T47D (cell line): ENCODE data around the gene SELPLG.
"Not testable (repeated sequence)": the region's sequence is repeated elsewhere in the genome, so short reads cannot be mapped to it uniquely, and the experiment has no call there.

ENCODE experiments used
- DNase-seq, 2 experiments: peaks; one replicate each; pipeline versions ENCODE4 v3.0.0 to v3.0.0-alpha.2; 2011 to 2012; ENCODE audit warnings: low read depth in 1 of 2, low spot score in 1 of 2
- JUND ChIP-seq: IDR thresholded peaks from 2 replicates; pipeline ENCODE4 v1.6.1; 2012; ENCODE audit warnings: low read depth
- in situ Hi-C: cut with HindIII; loops from 2 replicates; pipeline ENCODE4 v1.10.0; 2016; ENCODE audit warnings: low sequenced_read_pairs, low pct_unique_long_range_greater_than_20kb

Gene SELPLG

GRCh38 chr12:108630481-108631207 is 3.0 kb downstream of the SELPLG start:
- DNase-seq: no peak
- in situ Hi-C loops: no loop called here

GRCh38 chr12:108629824-108630476 is 3.7 kb downstream of the SELPLG start:
- in situ Hi-C loops: no loop called here
- TF ChIP-seq JUND: no peak
- no peak for DNase-seq

More at GRCh38 chr12:108630481-108631207, 3.0 kb downstream of the SELPLG start:
- TF ChIP-seq JUND: no peak

GRCh38 chr12:108629151-108629550 is 4.5 kb downstream of the SELPLG start:
- TF ChIP-seq JUND: no peak
- in situ Hi-C loops: no loop called here
- DNase-seq: no peak

- no peak for DNase-seq
- in situ Hi-C loops: no loop called here
- no peak for TF ChIP-seq JUND
These were observed 6.4 kb downstream of the SELPLG start for GRCh38 chr12:108627134-108627920.

- in situ Hi-C loops: no loop called here
- no peak for DNase-seq
- TF ChIP-seq JUND: no peak
These were observed 8.5 kb downstream of the SELPLG start for GRCh38 chr12:108625228-108625627.

- in situ Hi-C loops: no loop called here
- TF ChIP-seq JUND: no peak
- DNase-seq: no peak
These were observed 10.1 kb downstream of the SELPLG start for GRCh38 chr12:108623577-108623976.

GRCh38 chr12:108622921-108623514 is 10.7 kb downstream of the SELPLG start:
- DNase-seq: no peak
- in situ Hi-C loops: no loop called here
- no peak for TF ChIP-seq JUND

GRCh38 chr12:108622421-108622820 is 11.3 kb downstream of the SELPLG start:
- peak in 1 of 2 experiments; percentile 41 for DNase-seq
- in situ Hi-C loops: no loop called here
- no peak for TF ChIP-seq JUND

- in situ Hi-C loops: no loop called here
- no peak for TF ChIP-seq JUND
- DNase-seq: no peak
These were observed 12.5 kb downstream of the SELPLG start for GRCh38 chr12:108621161-108621560.

- in situ Hi-C loops: no loop called here
- DNase-seq: no peak
- no peak for TF ChIP-seq JUND
These were observed 13.3 kb downstream of the SELPLG start for GRCh38 chr12:108620236-108620879.

GRCh38 chr12:108619369-108620160 is 14.1 kb downstream of the SELPLG start:
- in situ Hi-C loops: no loop called here
- TF ChIP-seq JUND: no peak
- no peak for DNase-seq

GRCh38 chr12:108618953-108619274 is 14.8 kb downstream of the SELPLG start:
- in situ Hi-C loops, DNase-seq: not testable (repeated sequence)
